ENCODE data around the gene DIS3L2. TPM values are rescaled to one million over a fixed set of nuclear protein-coding genes. Genes with fewer than 3 reads are reported as not detected.

DIS3L2 gene
- total and polyA plus RNA-seq, 2 of the 8 experiments (the other 6 are each of a cell fraction or from before 2014, with no cell fraction given), result 11.5 to 21.6 TPM

- TF ChIP-seq CTCF (IDR thresholded peaks at IDR 0.05; ENCODE audit: control extremely low read depth in 1 of 3, insufficient read depth in 1 of 3, low read depth in 1 of 3, low read length in 3 of 3) (no peak), SP1 (IDR thresholded peaks at IDR 0.05; ENCODE audit: low read depth, low read length) (no peak), TCF12 (IDR thresholded peaks at IDR 0.05; ENCODE audit: low read depth, low read length) (no peak), ATF2 (IDR thresholded peaks at IDR 0.05; ENCODE audit: low read length) (no peak), E2F6 (IDR thresholded peaks at IDR 0.05) (no peak), JUND (IDR thresholded peaks at IDR 0.05; ENCODE audit: low read length) (no peak), RFX5 (IDR thresholded peaks at IDR 0.05; ENCODE audit: borderline replicate concordance, low read depth, low read length) (no peak), CBX8 (IDR thresholded peaks at IDR 0.05; ENCODE audit: borderline replicate concordance, low read depth, low read length) (no peak), BRCA1 (IDR thresholded peaks at IDR 0.05; ENCODE audit: low read depth, low read length) (no peak)
Measured at GRCh38 chr2:232341061-232341738, 379.7 kb downstream of the DIS3L2 start (continued).

All from H1 (cell line).